Ramos (cell line): ENCODE measurements around the gene ATP8A1.
"Not testable (repeated sequence)": the region's sequence is repeated elsewhere in the genome, so short reads cannot be mapped to it uniquely, and the experiment has no call there.

Experiments used
- in situ Hi-C: fragments of 300-500 bp; cut with MboI; formaldehyde crosslinking; loops from one replicate; pipeline ENCODE4 v1.14.3; 2022; ENCODE audit warnings: low sequenced_read_pairs; ENCODE audit not compliant: unreplicated experiment

Gene ATP8A1

GRCh38 chr4:42652529-42653231 is 4.2 kb downstream of the ATP8A1 start:
- in situ Hi-C loops = not testable (repeated sequence)

- in situ Hi-C loops = no loop called here
Observed at GRCh38 chr4:42649870-42650269, 7.0 kb downstream of the ATP8A1 start.

- in situ Hi-C loops = no loop called here
Observed at GRCh38 chr4:42646999-42647541, 9.8 kb downstream of the ATP8A1 start.

- in situ Hi-C loops = no loop called here
Observed at GRCh38 chr4:42646013-42646784, 10.7 kb downstream of the ATP8A1 start.

GRCh38 chr4:42644897-42645296 is 12.0 kb downstream of the ATP8A1 start:
- in situ Hi-C loops = no loop called here

GRCh38 chr4:42643685-42644084 is 13.2 kb downstream of the ATP8A1 start:
- in situ Hi-C loops = no loop called here

GRCh38 chr4:42642845-42643615 is 13.9 kb downstream of the ATP8A1 start:
- in situ Hi-C loops = no loop called here

- in situ Hi-C loops = no loop called here
Observed at GRCh38 chr4:42642101-42642797, 14.7 kb downstream of the ATP8A1 start.

- in situ Hi-C loops = no loop called here
Observed at GRCh38 chr4:42641656-42642055, 15.2 kb downstream of the ATP8A1 start.

- in situ Hi-C loops = no loop called here
Observed at GRCh38 chr4:42641161-42641560, 15.7 kb downstream of the ATP8A1 start.

- in situ Hi-C loops = no loop called here
Observed at GRCh38 chr4:42640613-42641012, 16.3 kb downstream of the ATP8A1 start.

- in situ Hi-C loops = no loop called here
Observed at GRCh38 chr4:42638993-42639392, 17.9 kb downstream of the ATP8A1 start.

- in situ Hi-C loops = no loop called here
Observed at GRCh38 chr4:42638321-42638720, 18.6 kb downstream of the ATP8A1 start.

GRCh38 chr4:42637867-42638266 is 19.0 kb downstream of the ATP8A1 start:
- in situ Hi-C loops = no loop called here

GRCh38 chr4:42637104-42637503 is 19.8 kb downstream of the ATP8A1 start:
- in situ Hi-C loops = no loop called here

- in situ Hi-C loops = no loop called here
Observed at GRCh38 chr4:42636645-42636949, 20.3 kb downstream of the ATP8A1 start.

GRCh38 chr4:42633605-42634388 is 23.1 kb downstream of the ATP8A1 start:
- in situ Hi-C loops = no loop called here

- in situ Hi-C loops = no loop called here
Observed at GRCh38 chr4:42632653-42633382, 24.1 kb downstream of the ATP8A1 start.

GRCh38 chr4:42630908-42631307 is 26.0 kb downstream of the ATP8A1 start:
- in situ Hi-C loops = no loop called here
